HG02938 (cell line): ENCODE measurements around the gene ORC3.
"Not testable (repeated sequence)": the region's sequence is repeated elsewhere in the genome, so short reads cannot be mapped to it uniquely, and the experiment has no call there.

Experiments used
- ATAC-seq: cut with Tn5 transposase; IDR thresholded peaks from one replicate; pipeline ENCODE4 v1.9.1; 2021; ENCODE audit warnings: mild to moderate bottlenecking, moderate library complexity; ENCODE audit not compliant: unreplicated experiment

Gene ORC3

GRCh38 chr6:87590990-87591389, 1.1 kb downstream of the ORC3 start:
- no peak for ATAC-seq

GRCh38 chr6:87600576-87600975, 10.6 kb downstream of the ORC3 start:
- ATAC-seq: no peak

- no peak for ATAC-seq
These were observed 16.3 kb downstream of the ORC3 start for GRCh38 chr6:87606199-87606598.

GRCh38 chr6:87608802-87609201, 18.9 kb downstream of the ORC3 start:
- no peak for ATAC-seq

GRCh38 chr6:87613018-87613417, 23.1 kb downstream of the ORC3 start:
- ATAC-seq: not testable (repeated sequence)

- no peak for ATAC-seq
These were observed 27.5 kb downstream of the ORC3 start for GRCh38 chr6:87617405-87617804.

GRCh38 chr6:87618531-87618930, 28.6 kb downstream of the ORC3 start:
- no peak for ATAC-seq

- no peak for ATAC-seq
These were observed 33.3 kb downstream of the ORC3 start for GRCh38 chr6:87623248-87623647.

GRCh38 chr6:87628424-87628823, 38.5 kb downstream of the ORC3 start:
- no peak for ATAC-seq

- no peak for ATAC-seq
These were observed 38.9 kb downstream of the ORC3 start for GRCh38 chr6:87628881-87629280.

GRCh38 chr6:87630746-87631145, 40.8 kb downstream of the ORC3 start:
- ATAC-seq: no peak

GRCh38 chr6:87633851-87634250, 43.9 kb downstream of the ORC3 start:
- ATAC-seq: no peak

GRCh38 chr6:87636315-87636714, 46.4 kb downstream of the ORC3 start:
- ATAC-seq: no peak

- no peak for ATAC-seq
These were observed 47.2 kb downstream of the ORC3 start for GRCh38 chr6:87637106-87637505.

GRCh38 chr6:87639373-87639772, 49.4 kb downstream of the ORC3 start:
- no peak for ATAC-seq

- no peak for ATAC-seq
These were observed 51.2 kb downstream of the ORC3 start for GRCh38 chr6:87641065-87641692.

GRCh38 chr6:87645080-87645479, 55.1 kb downstream of the ORC3 start:
- no peak for ATAC-seq

GRCh38 chr6:87653074-87653962, 63.4 kb downstream of the ORC3 start:
- no peak for ATAC-seq

- ATAC-seq: no peak
These were observed 64.2 kb downstream of the ORC3 start for GRCh38 chr6:87654122-87654521.

GRCh38 chr6:87654875-87655454, 65.0 kb downstream of the ORC3 start:
- ATAC-seq: no peak

GRCh38 chr6:87655824-87656223, 65.9 kb downstream of the ORC3 start:
- no peak for ATAC-seq

- peak; percentile 63 for ATAC-seq
These were observed 66.9 kb downstream of the ORC3 start for GRCh38 chr6:87656857-87657256.
